HUES64 (cell line): ENCODE data around the gene LAGE3.

Experiments used
- H3K27ac ChIP-seq: 2 replicates; pipeline ENCODE4 v1.7.0; 2013; ENCODE audit warnings: low read depth, low read length, inconsistent platforms
- H3K27me3 ChIP-seq: 2 replicates; pipeline ENCODE4 v1.6.1; 2013; ENCODE audit warnings: mild to moderate bottlenecking, low read length; ENCODE audit not compliant: insufficient read depth
- H3K36me3 ChIP-seq: 2 replicates; pipeline ENCODE4 v1.6.1; 2013; ENCODE audit warnings: mild to moderate bottlenecking, low read length; ENCODE audit not compliant: insufficient read depth
- H3K4me1 ChIP-seq: 2 replicates; pipeline ENCODE4 v1.6.1; 2013; ENCODE audit warnings: mild to moderate bottlenecking, low read length, moderate library complexity; ENCODE audit not compliant: insufficient read depth
- H3K4me3 ChIP-seq: 2 replicates; pipeline ENCODE4 v1.5.1; 2013; ENCODE audit warnings: mild to moderate bottlenecking, low read length, moderate library complexity
- H3K9ac ChIP-seq: 2 replicates; pipeline ENCODE4 v1.6.1; 2013; ENCODE audit warnings: mild to moderate bottlenecking, low read depth, low read length
- H3K9me3 ChIP-seq: 2 replicates; pipeline ENCODE4 v1.6.1; 2013; ENCODE audit warnings: low read depth, low read length; ENCODE audit not compliant: insufficient read depth
- WGBS: fragments of 150-250, 120-280 bp; methylation state at CpG from one replicate; pipeline ENCODE4 v1.1.7; 2013; ENCODE audit warnings: missing lambda C conversion rate; 5-methylcytosine and 5-hydroxymethylcytosine counted together

Gene LAGE3

GRCh38 chrX:154470914-154471568 lies 8.0 kb downstream of the LAGE3 start:
- WGBS = 91% methylated on average over 23 of the region's 23 CpGs
- H3K36me3 ChIP-seq = peaks cover 32% of the 10 kb centered on the region
- H3K4me3 ChIP-seq = no peak overlapping the region
- no peaks in the 10 kb centered on the region for H3K27me3 ChIP-seq
- H3K27ac ChIP-seq = no peak overlapping the region
- H3K9ac ChIP-seq = no peak overlapping the region
- no peaks in the 10 kb centered on the region for H3K9me3 ChIP-seq
- no peaks in the 10 kb centered on the region for H3K4me1 ChIP-seq

- no peak overlapping the region for H3K9ac ChIP-seq
- H3K27ac ChIP-seq = no peak overlapping the region
- H3K4me1 ChIP-seq = no peaks in the 10 kb centered on the region
- no peak overlapping the region for H3K4me3 ChIP-seq
- no peaks in the 10 kb centered on the region for H3K27me3 ChIP-seq
- H3K9me3 ChIP-seq = no peaks in the 10 kb centered on the region
- 97% methylated on average over 14 of the region's 14 CpGs for WGBS
- H3K36me3 ChIP-seq = peaks cover 34% of the 10 kb centered on the region
Observed at GRCh38 chrX:154470434-154470833, 8.6 kb downstream of the LAGE3 start.

GRCh38 chrX:154469880-154470279 lies 9.2 kb downstream of the LAGE3 start:
- peaks cover 34% of the 10 kb centered on the region for H3K36me3 ChIP-seq
- 99% methylated on average over 18 of the region's 18 CpGs for WGBS
- H3K4me3 ChIP-seq = no peak overlapping the region
- no peak overlapping the region for H3K27ac ChIP-seq
- no peaks in the 10 kb centered on the region for H3K27me3 ChIP-seq
- no peaks in the 10 kb centered on the region for H3K4me1 ChIP-seq
- H3K9ac ChIP-seq = no peak overlapping the region
- H3K9me3 ChIP-seq = no peaks in the 10 kb centered on the region

- Histone ChIP-seq H3K27me3 (no peaks in the 10 kb centered on the region), H3K27ac (no peak overlapping the region), H3K4me1 (no peaks in the 10 kb centered on the region), H3K9ac (no peak overlapping the region), H3K4me3 (no peak overlapping the region), H3K9me3 (no peaks in the 10 kb centered on the region), H3K36me3 (peaks cover 38% of the 10 kb centered on the region)
- 90% methylated on average over 9 of the region's 9 CpGs for WGBS
Observed at GRCh38 chrX:154469114-154469513, 10.0 kb downstream of the LAGE3 start.

GRCh38 chrX:154468217-154468616 lies 10.9 kb downstream of the LAGE3 start:
- 97% methylated on average over 23 of the region's 23 CpGs for WGBS

GRCh38 chrX:154467556-154467955 lies 11.5 kb downstream of the LAGE3 start:
- H3K36me3 ChIP-seq = peaks cover 48% of the 10 kb centered on the region
- H3K27ac ChIP-seq = no peak overlapping the region
- no peaks in the 10 kb centered on the region for H3K27me3 ChIP-seq
- WGBS = 97% methylated on average over 21 of the region's 21 CpGs
- no peak overlapping the region for H3K4me3 ChIP-seq
- H3K4me1 ChIP-seq = no peaks in the 10 kb centered on the region
- H3K9ac ChIP-seq = no peak overlapping the region
- H3K9me3 ChIP-seq = no peaks in the 10 kb centered on the region

More at GRCh38 chrX:154468217-154468616, 10.9 kb downstream of the LAGE3 start:
- no peaks in the 10 kb centered on the region for H3K4me1 ChIP-seq
- H3K4me3 ChIP-seq = no peak overlapping the region
- H3K9ac ChIP-seq = no peak overlapping the region
- H3K27ac ChIP-seq = no peak overlapping the region
- H3K27me3 ChIP-seq = no peaks in the 10 kb centered on the region
- peaks cover 42% of the 10 kb centered on the region for H3K36me3 ChIP-seq
- H3K9me3 ChIP-seq = no peaks in the 10 kb centered on the region

GRCh38 chrX:154466907-154467306 lies 12.2 kb downstream of the LAGE3 start:
- Histone ChIP-seq H3K27ac (no peak overlapping the region), H3K27me3 (no peaks in the 10 kb centered on the region), H3K36me3 (peaks cover 53% of the 10 kb centered on the region), H3K4me3 (no peak overlapping the region), H3K9me3 (no peaks in the 10 kb centered on the region), H3K4me1 (no peaks in the 10 kb centered on the region), H3K9ac (no peak overlapping the region)
- 97% methylated on average over 15 of the region's 15 CpGs for WGBS

GRCh38 chrX:154466036-154466435 lies 13.0 kb downstream of the LAGE3 start:
- no peaks in the 10 kb centered on the region for H3K4me1 ChIP-seq
- WGBS = 95% methylated on average over 32 of the region's 32 CpGs
- H3K27ac ChIP-seq = no peak overlapping the region

GRCh38 chrX:154465601-154466000 lies 13.5 kb downstream of the LAGE3 start:
- Histone ChIP-seq H3K36me3 (peaks cover 50% of the 10 kb centered on the region), H3K9me3 (no peaks in the 10 kb centered on the region), H3K4me3 (no peak overlapping the region), H3K27me3 (no peaks in the 10 kb centered on the region), H3K27ac (no peak overlapping the region), H3K4me1 (no peaks in the 10 kb centered on the region), H3K9ac (no peak overlapping the region)
- 89% methylated on average over 14 of the region's 14 CpGs for WGBS

More at GRCh38 chrX:154466036-154466435, 13.0 kb downstream of the LAGE3 start:
- Histone ChIP-seq H3K27me3 (no peaks in the 10 kb centered on the region), H3K4me3 (no peak overlapping the region), H3K36me3 (peaks cover 53% of the 10 kb centered on the region), H3K9me3 (no peaks in the 10 kb centered on the region), H3K9ac (no peak overlapping the region)

- 94% methylated on average over 28 of the region's 28 CpGs for WGBS
- no peaks in the 10 kb centered on the region for H3K27me3 ChIP-seq
- no peak overlapping the region for H3K4me3 ChIP-seq
- no peaks in the 10 kb centered on the region for H3K9me3 ChIP-seq
- no peak overlapping the region for H3K27ac ChIP-seq
- H3K4me1 ChIP-seq = no peaks in the 10 kb centered on the region
- H3K36me3 ChIP-seq = peaks cover 44% of the 10 kb centered on the region
- H3K9ac ChIP-seq = no peak overlapping the region
Observed at GRCh38 chrX:154464806-154465365, 14.2 kb downstream of the LAGE3 start.

- H3K27me3 ChIP-seq = no peaks in the 10 kb centered on the region
- H3K4me1 ChIP-seq = no peaks in the 10 kb centered on the region
- H3K27ac ChIP-seq = no peak overlapping the region
- H3K36me3 ChIP-seq = peaks cover 36% of the 10 kb centered on the region
- no peaks in the 10 kb centered on the region for H3K9me3 ChIP-seq
- no peak overlapping the region for H3K4me3 ChIP-seq
- WGBS = 95% methylated on average over 36 of the region's 36 CpGs
- H3K9ac ChIP-seq = no peak overlapping the region
Observed at GRCh38 chrX:154463611-154464220, 15.4 kb downstream of the LAGE3 start.
